IMR-90 (cell line): ENCODE results near the gene NADK2. TPM values are rescaled to one million over a fixed set of nuclear protein-coding genes. Genes with fewer than 3 reads are reported as not detected.

ENCODE experiments used
- ATAC-seq: fragments of 200-7000 bp; cut with Tn5 transposase; 2 replicates; pipeline ENCODE4 v1.9.1; 2020; ENCODE audit warnings: low read depth, mild to moderate bottlenecking, moderate library complexity
- BruUV-seq: library from RNA; stranded (reverse); fragments of 400-500 nt; replicated peaks from 2 replicates; lab custom pipeline; 2021; lab: Mats Ljungman, UMichigan
- CTCF ChIA-PET: fragments of 300-600 bp; formaldehyde crosslinking; extraction: SDS; loops from one replicate; lab custom pipeline; 2021; ENCODE audit warnings: antibody characterized with exemption; lab: Yijun Ruan, JAX
- POLR2A ChIA-PET: fragments of 300-600 bp; sonication (Branson Sonifier 250); formaldehyde crosslinking; loops from one replicate; lab custom pipeline; 2022; ENCODE audit warnings: antibody characterized with exemption; ENCODE audit not compliant: unreplicated experiment; lab: Charles Lee
- DNase-seq: peaks from one replicate; pipeline ENCODE4 v3.0.0; 2013
- H2AFZ ChIP-seq: replicated peaks from 2 replicates; pipeline ENCODE3; 2013; ENCODE audit warnings: low read length, mild to moderate bottlenecking; ENCODE audit not compliant: poor library complexity
- H2AK5ac ChIP-seq: 2 replicates; pipeline ENCODE4 v1.6.1; 2013; ENCODE audit warnings: low read depth, low read length, inconsistent platforms
- H2AK9ac ChIP-seq: replicated peaks from 2 replicates; pipeline ENCODE3; 2013; ENCODE audit warnings: mild to moderate bottlenecking, low read depth, low read length, moderate library complexity; ENCODE audit not compliant: poor library complexity
- H2BK120ac ChIP-seq: 2 replicates; pipeline ENCODE4 v1.6.1; 2013; ENCODE audit warnings: low read depth, low read length, inconsistent platforms
- H2BK15ac ChIP-seq: 3 replicates; pipeline ENCODE4 v1.6.1; 2013; ENCODE audit warnings: low read depth, low read length, inconsistent platforms
- H2BK20ac ChIP-seq: 2 replicates; pipeline ENCODE4 v1.6.1; 2013; ENCODE audit warnings: low read depth, mild to moderate bottlenecking, inconsistent platforms, low read length, moderate library complexity
- H2BK5ac ChIP-seq: 2 replicates; pipeline ENCODE4 v1.6.1; 2013; ENCODE audit warnings: mild to moderate bottlenecking, low read depth, low read length, inconsistent platforms; ENCODE audit not compliant: poor library complexity, severe bottlenecking
- H3K14ac ChIP-seq: replicated peaks from 2 replicates; pipeline ENCODE4 v1.6.1; 2013; ENCODE audit warnings: low read depth, low read length, inconsistent platforms
- H3K18ac ChIP-seq: 2 replicates; pipeline ENCODE4 v1.6.1; 2013; ENCODE audit warnings: low read depth, low read length, control low read depth
- H3K23ac ChIP-seq: 2 replicates; pipeline ENCODE4 v1.6.1; 2013; ENCODE audit warnings: low read depth, low read length, inconsistent platforms
- H3K27ac ChIP-seq: 2 replicates; pipeline ENCODE4 v1.5.1; 2013; ENCODE audit warnings: mild to moderate bottlenecking, control low read depth, low read length; ENCODE audit not compliant: insufficient read depth
- H3K27me3 ChIP-seq: 2 replicates; pipeline ENCODE4 v1.6.1; 2013; ENCODE audit warnings: low read length; ENCODE audit not compliant: control insufficient read depth, insufficient read depth
- H3K36me3 ChIP-seq: 2 replicates; pipeline ENCODE4 v1.6.1; 2013; ENCODE audit warnings: low read length, mixed read lengths; ENCODE audit not compliant: control insufficient read depth, insufficient read depth
- H3K4ac ChIP-seq: 2 replicates; pipeline ENCODE4 v1.6.1; 2013; ENCODE audit warnings: low read depth, low read length, inconsistent platforms
- H3K4me1 ChIP-seq: 2 replicates; pipeline ENCODE4 v1.6.1; 2013; ENCODE audit warnings: low read length, mixed read lengths; ENCODE audit not compliant: control insufficient read depth, insufficient read depth
- H3K4me2 ChIP-seq: 2 replicates; pipeline ENCODE4 v1.6.1; 2013; ENCODE audit warnings: low read depth, mild to moderate bottlenecking, control low read depth, low read length, moderate library complexity
- H3K4me3 ChIP-seq: 2 replicates; pipeline ENCODE4 v1.5.1; 2013; ENCODE audit warnings: low read depth, mild to moderate bottlenecking, control low read depth, low read length, moderate library complexity; ENCODE audit not compliant: insufficient read depth
- H3K56ac ChIP-seq: 2 replicates; pipeline ENCODE4 v1.6.1; 2013; ENCODE audit warnings: low read length, inconsistent platforms; ENCODE audit not compliant: insufficient read depth; ENCODE audit errors: extremely low read depth
- H3K79me1 ChIP-seq, 2 experiments: 2 replicates each; pipeline ENCODE4 v1.6.1; 2013; ENCODE audit warnings: low read length in 2 of 2, inconsistent platforms in 1 of 2, low read depth in 1 of 2
- H3K9ac ChIP-seq: 2 replicates; pipeline ENCODE4 v1.6.1; 2013; ENCODE audit warnings: low read depth, low read length, control low read depth
- H3K9me1 ChIP-seq: 2 replicates; pipeline ENCODE4 v1.6.1; 2013; ENCODE audit warnings: low read length, inconsistent platforms; ENCODE audit not compliant: insufficient read depth
- H3K9me3 ChIP-seq: 2 replicates; pipeline ENCODE4 v1.6.1; 2013; ENCODE audit warnings: low read length; ENCODE audit not compliant: control insufficient read depth, insufficient read depth
- H4K20me1 ChIP-seq: 2 replicates; pipeline ENCODE4 v1.6.1; 2013; ENCODE audit warnings: low read length, inconsistent platforms; ENCODE audit not compliant: insufficient read depth
- H4K5ac ChIP-seq: 2 replicates; pipeline ENCODE4 v1.6.1; 2013; ENCODE audit warnings: mild to moderate bottlenecking, low read depth, low read length, control low read depth
- H4K8ac ChIP-seq, 2 experiments: 2 replicates each; pipeline ENCODE4 v1.6.1; 2013; ENCODE audit warnings: low read depth in 2 of 2, low read length in 2 of 2, control low read depth in 1 of 2, inconsistent platforms in 1 of 2
- H4K91ac ChIP-seq: 2 replicates; pipeline ENCODE4 v1.6.1; 2013; ENCODE audit warnings: low read depth, low read length, inconsistent platforms; ENCODE audit not compliant: insufficient read depth
- CEBPB ChIP-seq: IDR thresholded peaks from 2 replicates; pipeline ENCODE4 v1.6.1; 2012; ENCODE audit warnings: low read depth, low read length, improper control_type of control experiment
- FOS ChIP-seq: fragments of 150-350 bp; IDR thresholded peaks from 2 replicates; pipeline ENCODE4 v1.6.1; 2016; ENCODE audit warnings: low read depth, low read length
- MAZ ChIP-seq: IDR thresholded peaks from 2 replicates; pipeline ENCODE4 v1.6.1; 2012; ENCODE audit warnings: low read depth, mild to moderate bottlenecking, low read length, improper control_type of control experiment, moderate library complexity, borderline replicate concordance
- MXI1 ChIP-seq: IDR thresholded peaks from 2 replicates; pipeline ENCODE4 v1.6.1; 2012; ENCODE audit warnings: low read depth, mild to moderate bottlenecking, low read length, moderate library complexity, borderline replicate concordance
- NFE2L2 ChIP-seq: fragments of 150-350 bp; IDR thresholded peaks from 2 replicates; pipeline ENCODE4 v1.6.1; 2016; ENCODE audit warnings: low read depth, mild to moderate bottlenecking, low read length
- SMC3 ChIP-seq: fragments of 150-350 bp; IDR thresholded peaks from 2 replicates; pipeline ENCODE4 v1.6.1; 2016; ENCODE audit warnings: low read depth, mild to moderate bottlenecking, antibody characterized with exemption, low read length, moderate library complexity
- WGBS, 2 experiments: methylation state at CpG; one replicate each; pipeline versions ENCODE4 v1.1.5 to v1.1.7; 2013; ENCODE audit warnings: missing lambda C conversion rate in 2 of 2; ENCODE audit not compliant: insufficient read length in 1 of 2; ENCODE audit errors: extremely low coverage in 2 of 2; 5-methylcytosine and 5-hydroxymethylcytosine counted together
- dilution Hi-C: fragments of 300-500 bp; cut with HindIII; formaldehyde crosslinking; loops from one replicate; pipeline ENCODE4 v1.14.3; 2018; ENCODE audit warnings: low sequenced_read_pairs; ENCODE audit not compliant: unreplicated experiment
- in situ Hi-C: fragments of 300-500 bp; cut with MboI; formaldehyde crosslinking; loops from 3 replicates; pipeline ENCODE4 v1.14.3; 2019; ENCODE audit warnings: low sequenced_read_pairs, inconsistent platforms, mixed read lengths
- intact Hi-C: fragments of 100-400 bp; cut with micrococcal nuclease; formaldehyde crosslinking; loops from 2 replicates; pipeline ENCODE4 v1.10.0; 2022
- polyA plus RNA-seq, 3 experiments: library from polyadenylated mRNA; depleted of rRNA; stranded (reverse); fragments of >200 nt; gene quantifications; 2 replicates each; pipeline ENCODE4 v1.2.3, GENCODE V29; 2012; ENCODE audit warnings: low replicate concordance in 1 of 3
- total RNA-seq: library from RNA; depleted of rRNA; stranded (reverse); fragments of >200 nt; gene quantifications from 2 replicates; pipeline ENCODE4 v1.2.3, GENCODE V29; 2012
- TF ChIP-seq, protein P1 (sequence below): fragments of 150-350 bp; IDR thresholded peaks from 2 replicates; pipeline ENCODE4 v1.6.1; 2016; ENCODE audit warnings: low read depth, mild to moderate bottlenecking, low read length, moderate library complexity, borderline replicate concordance
- TF ChIP-seq, protein P2 (sequence below): conservative IDR thresholded peaks from 2 replicates; pipeline ENCODE4 v1.5.1; 2012; ENCODE audit warnings: mild to moderate bottlenecking, low read depth, low read length, improper control_type of control experiment
- TF ChIP-seq, protein P3 (sequence below): fragments of 150-350 bp; IDR thresholded peaks from 2 replicates; pipeline ENCODE4 v1.6.1; 2017; ENCODE audit warnings: mild to moderate bottlenecking, antibody characterized with exemption, low read length, low read depth

NADK2 gene
- total and polyA plus RNA-seq, 2 of the 4 experiments (the other 2 are of a cell fraction): 7.4 to 17.4 TPM

DNA sequence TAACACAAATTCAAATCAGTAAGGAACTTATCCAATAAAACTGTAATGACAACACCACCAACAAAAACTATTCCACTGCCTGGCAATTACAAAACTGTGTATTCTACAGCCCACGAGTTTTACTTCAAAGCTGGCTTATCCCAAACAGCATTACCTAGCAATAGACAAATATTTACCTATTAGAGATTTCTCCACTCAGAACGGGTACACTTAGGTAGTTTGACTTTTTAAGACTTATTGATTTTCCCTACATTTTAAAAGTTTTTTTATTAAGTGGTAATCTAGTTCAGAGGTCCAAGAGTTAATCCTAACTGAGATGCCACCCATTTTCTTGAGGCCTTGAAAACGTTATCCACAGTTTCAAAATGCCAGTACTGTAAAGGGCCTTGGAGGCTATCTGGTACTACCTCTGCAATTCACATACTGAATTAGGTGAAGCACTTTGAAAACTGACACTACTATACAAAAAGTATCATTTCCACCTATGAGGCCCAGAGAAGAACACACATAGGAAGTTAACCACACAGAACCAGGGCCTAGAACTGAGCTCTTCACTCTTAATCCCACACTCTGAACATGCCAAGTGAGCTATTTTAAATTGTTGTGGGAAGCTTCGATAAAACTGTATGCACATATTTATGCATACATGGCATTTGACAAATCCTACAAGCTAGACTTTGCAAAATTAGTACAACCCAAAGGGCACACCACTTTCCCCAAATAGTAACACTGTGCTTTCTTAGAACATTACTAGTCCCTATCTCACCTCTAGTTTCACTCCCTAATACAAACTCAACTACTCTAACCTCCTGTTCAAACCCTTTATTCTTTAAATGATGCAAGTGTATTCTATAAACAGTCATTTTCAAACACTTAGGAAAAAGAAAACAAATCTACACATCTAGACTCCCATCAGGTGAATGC, 2.1 kb downstream of the NADK2 start (continued):
- TF ChIP-seq MXI1 (no peak), MAZ (no peak)

DNA sequence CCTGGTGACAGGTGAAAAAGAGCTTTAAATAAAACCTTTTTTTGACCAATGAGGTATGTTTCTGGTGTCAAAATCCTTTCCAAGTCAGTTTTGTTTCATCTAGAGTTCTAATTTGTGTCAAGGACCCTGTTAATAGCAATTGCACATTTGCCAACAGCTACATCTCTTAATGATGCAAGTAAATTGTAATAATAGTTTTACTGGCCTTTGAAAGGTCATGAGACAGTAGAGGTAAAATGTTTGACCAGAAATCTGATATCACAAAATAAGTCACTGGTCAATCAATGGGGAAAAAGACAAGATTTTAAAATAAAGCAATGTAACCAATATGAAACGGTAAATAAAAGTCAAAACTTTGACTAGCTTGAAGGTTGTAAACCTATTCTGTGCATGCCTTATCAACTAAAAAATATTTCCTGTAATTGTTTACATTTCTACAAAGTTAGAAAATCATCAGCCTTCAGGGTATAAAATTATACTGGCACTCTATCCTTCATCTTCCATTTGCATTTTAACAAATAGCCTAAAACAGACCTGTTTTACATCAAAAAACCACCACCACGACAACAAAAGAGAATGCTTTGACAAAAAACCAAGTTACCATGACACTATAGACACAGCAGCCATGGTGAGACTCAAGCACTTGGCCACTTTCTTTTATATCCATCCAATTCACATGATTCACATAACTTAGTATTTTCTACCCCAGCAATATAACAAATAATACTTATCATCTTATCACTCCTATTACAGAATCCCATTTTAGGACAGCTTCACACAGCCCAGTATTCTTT, 3.0 kb downstream of the NADK2 start:
- CTCF ChIA-PET: no interaction called here
- intact Hi-C loops (loop anchor here (2.0 kb wide), 1 partner anchor 36 kb away; no protein-coding TSS in a partner anchor), dilution Hi-C loops (no loop called here), in situ Hi-C loops (no loop called here)
- Histone ChIP-seq H3K27ac (no peak overlapping the region), H3K56ac (no peak overlapping the region), H3K18ac (no peak overlapping the region), H2BK5ac (no peak overlapping the region), H2AK9ac (no peak overlapping the region), H2BK15ac (no peak overlapping the region), H3K4ac (no peak overlapping the region), H3K36me3 (no peaks in the 10 kb centered on the region), H3K9me3 (no peaks in the 10 kb centered on the region), H4K91ac (no peak overlapping the region), H4K20me1 (no peaks in the 10 kb centered on the region), H3K79me1 (peaks cover 3 to 40% of the 10 kb centered on the region in 2 experiments; a peak in 3 of 4 replicates), H3K14ac (no peak overlapping the region), H3K23ac (no peak overlapping the region), H2BK120ac (no peak overlapping the region), H3K4me1 (peaks cover 4% of the 10 kb centered on the region), H2AFZ (no peak overlapping the region), H3K4me2 (no peak overlapping the region), H2AK5ac (no peak overlapping the region), H3K4me3 (no peak overlapping the region), H4K8ac (no peak overlapping the region), H3K9me1 (0 out of 2 replicates have a peak, but pooled peaks cover 3% of the 10 kb centered on the region), H3K27me3 (no peaks in the 10 kb centered on the region), H2BK20ac (no peak overlapping the region), H3K9ac (no peak overlapping the region), H4K5ac (no peak overlapping the region)
- ATAC-seq (no peak), DNase-seq (no peak)
- POLR2A ChIA-PET: interaction anchor here (0.6 kb wide), 1 partner anchor 77 kb away, joined by 4 read pairs; no protein-coding TSS in a partner anchor
- BruUV-seq: no TSS peak
- 50% methylated on average over 1 of the region's 2 CpGs; no CpG with 5 or more reads in 1 of the 2 experiments for WGBS, 2 experiments
- no peak for TF ChIP-seq NFE2L2
- no peak for TF ChIP-seq CEBPB
- TF ChIP-seq, protein P1, sequence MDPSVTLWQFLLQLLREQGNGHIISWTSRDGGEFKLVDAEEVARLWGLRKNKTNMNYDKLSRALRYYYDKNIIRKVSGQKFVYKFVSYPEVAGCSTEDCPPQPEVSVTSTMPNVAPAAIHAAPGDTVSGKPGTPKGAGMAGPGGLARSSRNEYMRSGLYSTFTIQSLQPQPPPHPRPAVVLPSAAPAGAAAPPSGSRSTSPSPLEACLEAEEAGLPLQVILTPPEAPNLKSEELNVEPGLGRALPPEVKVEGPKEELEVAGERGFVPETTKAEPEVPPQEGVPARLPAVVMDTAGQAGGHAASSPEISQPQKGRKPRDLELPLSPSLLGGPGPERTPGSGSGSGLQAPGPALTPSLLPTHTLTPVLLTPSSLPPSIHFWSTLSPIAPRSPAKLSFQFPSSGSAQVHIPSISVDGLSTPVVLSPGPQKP: no peak
- TF ChIP-seq FOS: no peak
- TF ChIP-seq, protein P2, sequence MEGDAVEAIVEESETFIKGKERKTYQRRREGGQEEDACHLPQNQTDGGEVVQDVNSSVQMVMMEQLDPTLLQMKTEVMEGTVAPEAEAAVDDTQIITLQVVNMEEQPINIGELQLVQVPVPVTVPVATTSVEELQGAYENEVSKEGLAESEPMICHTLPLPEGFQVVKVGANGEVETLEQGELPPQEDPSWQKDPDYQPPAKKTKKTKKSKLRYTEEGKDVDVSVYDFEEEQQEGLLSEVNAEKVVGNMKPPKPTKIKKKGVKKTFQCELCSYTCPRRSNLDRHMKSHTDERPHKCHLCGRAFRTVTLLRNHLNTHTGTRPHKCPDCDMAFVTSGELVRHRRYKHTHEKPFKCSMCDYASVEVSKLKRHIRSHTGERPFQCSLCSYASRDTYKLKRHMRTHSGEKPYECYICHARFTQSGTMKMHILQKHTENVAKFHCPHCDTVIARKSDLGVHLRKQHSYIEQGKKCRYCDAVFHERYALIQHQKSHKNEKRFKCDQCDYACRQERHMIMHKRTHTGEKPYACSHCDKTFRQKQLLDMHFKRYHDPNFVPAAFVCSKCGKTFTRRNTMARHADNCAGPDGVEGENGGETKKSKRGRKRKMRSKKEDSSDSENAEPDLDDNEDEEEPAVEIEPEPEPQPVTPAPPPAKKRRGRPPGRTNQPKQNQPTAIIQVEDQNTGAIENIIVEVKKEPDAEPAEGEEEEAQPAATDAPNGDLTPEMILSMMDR: no peak
- TF ChIP-seq, protein P3, sequence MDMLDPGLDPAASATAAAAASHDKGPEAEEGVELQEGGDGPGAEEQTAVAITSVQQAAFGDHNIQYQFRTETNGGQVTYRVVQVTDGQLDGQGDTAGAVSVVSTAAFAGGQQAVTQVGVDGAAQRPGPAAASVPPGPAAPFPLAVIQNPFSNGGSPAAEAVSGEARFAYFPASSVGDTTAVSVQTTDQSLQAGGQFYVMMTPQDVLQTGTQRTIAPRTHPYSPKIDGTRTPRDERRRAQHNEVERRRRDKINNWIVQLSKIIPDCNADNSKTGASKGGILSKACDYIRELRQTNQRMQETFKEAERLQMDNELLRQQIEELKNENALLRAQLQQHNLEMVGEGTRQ: no peak
- TF ChIP-seq SMC3: no peak
